ENCODE measurements around the gene TRIM28.

The TRIM28 gene

GRCh38 chr19:58560007-58560887 lies 16.4 kb downstream of the TRIM28 start:
- DNase-seq (ENCODE audit: low read depth in 2 of 2) = no peak

DNA sequence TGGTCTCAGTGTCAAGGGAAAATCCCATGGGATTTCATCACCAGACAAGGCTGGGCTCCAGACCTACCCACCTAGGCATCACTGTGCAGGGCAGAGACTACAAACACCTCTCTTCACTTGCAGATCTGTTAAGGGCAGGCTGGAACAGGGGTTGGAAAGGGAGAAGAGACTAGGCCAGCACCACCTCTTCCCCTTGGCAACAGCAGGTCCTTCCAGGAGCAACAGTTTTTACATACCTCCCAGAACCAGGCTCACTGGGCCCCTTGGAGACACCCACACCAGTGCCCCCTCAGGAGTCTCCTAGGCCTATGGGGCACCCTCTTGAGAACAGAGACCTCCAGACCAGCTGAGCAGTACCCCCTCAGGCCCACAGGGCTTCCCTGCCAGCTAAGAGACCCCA lies 17.1 kb downstream of the TRIM28 start:
- no peak for DNase-seq (ENCODE audit: low read depth in 2 of 2)

DNA sequence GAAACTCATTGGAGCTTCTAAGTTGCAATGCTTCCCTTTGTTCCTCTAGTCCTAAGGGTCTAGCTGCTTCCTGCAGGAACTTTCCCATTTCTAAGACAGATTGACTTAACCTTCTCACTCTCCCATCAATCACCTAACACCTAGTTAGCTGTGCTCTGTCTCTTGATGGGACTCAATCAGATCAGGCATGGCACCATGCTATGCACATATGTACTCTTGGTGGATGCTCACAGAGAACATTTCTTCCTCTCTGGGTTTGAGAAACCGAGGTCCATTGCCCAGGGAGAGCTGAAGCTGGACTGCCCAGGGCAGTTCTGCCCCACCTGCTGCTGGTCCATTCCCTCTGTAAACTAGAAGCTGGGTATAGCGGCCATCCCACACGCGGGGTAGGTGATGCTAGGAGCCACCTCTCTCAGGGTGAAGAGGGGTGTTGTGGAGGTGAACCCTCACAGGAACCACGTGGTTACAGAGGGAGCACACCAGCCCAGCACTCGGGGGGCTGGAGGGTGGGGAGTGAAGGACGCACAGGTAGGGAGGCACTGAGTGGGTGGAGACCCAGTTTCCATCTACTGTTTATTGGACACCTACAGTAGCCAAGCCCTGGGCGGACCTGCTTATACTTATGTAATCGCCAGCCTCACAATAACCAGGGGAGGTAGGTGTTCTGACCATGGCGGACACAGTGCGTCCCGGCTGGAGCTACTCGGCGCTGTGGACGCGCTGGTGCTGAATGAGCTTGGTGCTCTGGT lies 17.7 kb downstream of the TRIM28 start:
- no peak for DNase-seq (ENCODE audit: low read depth in 2 of 2)

DNA sequence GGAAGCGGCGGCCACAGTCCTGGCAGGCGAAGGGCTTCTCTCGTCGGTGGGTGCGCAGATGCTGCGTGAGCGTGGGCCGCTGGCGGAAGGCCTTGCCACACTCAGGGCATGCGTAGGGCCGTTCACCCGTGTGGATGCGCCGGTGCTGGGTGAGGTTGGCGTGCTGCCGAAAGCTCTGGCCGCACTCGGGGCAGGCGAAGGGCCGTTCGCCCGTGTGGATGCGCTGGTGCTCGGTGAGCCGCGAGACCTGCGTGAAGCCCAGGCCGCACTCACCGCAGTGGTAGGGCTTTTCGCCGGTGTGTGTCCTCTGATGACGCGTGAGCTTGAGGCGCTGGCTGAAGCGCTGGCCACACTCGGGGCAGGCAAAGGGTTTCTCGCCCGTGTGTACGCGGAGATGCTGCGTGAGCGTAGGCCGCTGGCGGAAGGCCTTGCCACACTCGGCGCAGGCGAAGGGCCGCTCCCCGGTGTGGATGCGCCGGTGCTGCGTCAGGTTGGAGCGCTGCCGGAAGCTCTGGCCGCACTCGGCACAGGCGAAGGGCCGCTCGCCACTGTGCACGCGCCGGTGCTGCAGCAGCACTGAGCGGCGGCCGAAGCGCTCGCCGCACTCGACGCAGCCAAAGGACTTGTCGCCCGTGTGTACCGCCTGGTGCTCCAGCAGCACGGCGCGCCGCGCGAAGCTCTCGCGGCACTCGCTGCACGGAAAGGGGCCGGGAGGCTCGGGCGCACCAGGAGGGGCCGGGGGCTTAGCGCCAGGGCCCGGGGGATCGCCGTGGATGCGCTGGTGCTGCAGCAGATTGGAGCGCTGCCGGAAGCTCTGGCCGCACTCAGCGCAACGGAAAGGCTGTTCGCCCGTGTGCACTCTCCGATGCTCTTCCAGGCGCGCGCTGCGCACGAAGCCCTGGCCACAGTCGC lies 18.5 kb downstream of the TRIM28 start:
- DNase-seq (ENCODE audit: low read depth in 2 of 2) = no peak

DNA sequence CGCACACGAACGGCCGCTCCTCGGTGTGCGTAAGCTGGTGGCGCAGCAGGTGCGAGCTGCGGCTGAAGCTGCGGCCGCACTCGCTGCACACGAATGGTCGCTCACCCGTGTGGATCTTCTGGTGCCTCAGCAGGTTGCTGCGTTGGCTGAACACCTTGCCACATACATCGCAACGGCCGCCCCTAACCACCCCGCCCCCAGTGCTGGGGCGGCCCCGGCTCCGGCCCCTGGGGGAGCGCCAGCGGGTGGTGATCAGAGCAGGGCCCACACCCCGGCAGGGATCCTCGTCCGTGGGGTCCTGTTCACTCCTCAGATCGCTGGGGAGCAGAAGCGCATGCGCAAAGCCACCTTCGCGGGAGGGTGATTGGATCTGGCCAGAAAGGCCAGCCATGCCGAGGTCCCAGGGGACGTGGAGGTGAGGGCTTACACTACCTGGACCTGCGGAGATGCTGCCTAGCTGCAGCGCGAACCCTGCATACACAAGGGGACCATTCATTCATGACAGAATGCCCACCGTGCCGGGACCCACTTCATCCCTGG lies 19.2 kb downstream of the TRIM28 start:
- DNase-seq (ENCODE audit: low read depth in 2 of 2) = no peak

GRCh38 chr19:58563823-58564222 lies 20.0 kb downstream of the TRIM28 start:
- DNase-seq (ENCODE audit: low read depth in 2 of 2) = no peak

GRCh38 chr19:58566989-58567388 lies 23.1 kb downstream of the TRIM28 start:
- no peak for DNase-seq (ENCODE audit: low read depth in 2 of 2)

GRCh38 chr19:58568453-58569130 lies 24.7 kb downstream of the TRIM28 start:
- no peak for DNase-seq (ENCODE audit: low read depth in 2 of 2)

DNA sequence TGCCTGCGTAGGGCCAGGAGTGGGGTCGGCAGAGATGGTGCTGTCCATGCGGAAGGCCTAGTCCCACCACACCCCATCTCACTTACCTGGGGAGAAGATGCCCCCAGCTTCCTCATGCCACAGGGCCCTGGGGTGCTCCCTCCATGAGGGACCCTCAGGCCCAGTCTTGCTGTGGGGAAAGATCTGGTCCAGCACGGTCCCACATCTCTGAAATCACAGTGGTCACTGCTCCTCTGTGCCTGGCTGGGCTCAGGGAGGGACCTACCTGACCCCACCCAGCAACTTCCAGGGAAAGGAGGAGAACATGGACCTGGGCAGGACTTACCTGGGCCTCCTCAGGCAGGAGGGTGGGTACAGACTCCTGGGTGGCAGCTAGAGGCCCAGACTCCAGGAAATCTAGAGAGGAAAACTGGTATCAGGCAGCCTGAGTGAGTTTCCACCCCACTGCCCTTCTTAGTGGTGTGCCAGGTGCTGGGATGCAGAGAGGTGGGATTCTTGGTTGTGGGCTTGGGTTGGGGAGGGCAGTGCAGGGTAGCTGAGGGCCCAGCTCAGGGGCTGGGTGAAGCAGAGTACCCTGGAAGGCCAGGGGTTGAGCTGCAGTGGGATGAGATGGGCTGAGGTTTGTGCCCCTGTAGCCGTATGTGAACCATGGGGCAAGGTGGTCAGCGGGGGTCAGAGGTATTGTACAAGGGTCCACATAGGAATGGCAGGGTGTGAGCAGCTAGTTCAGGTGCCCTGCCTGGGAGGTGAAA lies 25.5 kb downstream of the TRIM28 start:
- DNase-seq (ENCODE audit: low read depth in 2 of 2) = no peak

DNA sequence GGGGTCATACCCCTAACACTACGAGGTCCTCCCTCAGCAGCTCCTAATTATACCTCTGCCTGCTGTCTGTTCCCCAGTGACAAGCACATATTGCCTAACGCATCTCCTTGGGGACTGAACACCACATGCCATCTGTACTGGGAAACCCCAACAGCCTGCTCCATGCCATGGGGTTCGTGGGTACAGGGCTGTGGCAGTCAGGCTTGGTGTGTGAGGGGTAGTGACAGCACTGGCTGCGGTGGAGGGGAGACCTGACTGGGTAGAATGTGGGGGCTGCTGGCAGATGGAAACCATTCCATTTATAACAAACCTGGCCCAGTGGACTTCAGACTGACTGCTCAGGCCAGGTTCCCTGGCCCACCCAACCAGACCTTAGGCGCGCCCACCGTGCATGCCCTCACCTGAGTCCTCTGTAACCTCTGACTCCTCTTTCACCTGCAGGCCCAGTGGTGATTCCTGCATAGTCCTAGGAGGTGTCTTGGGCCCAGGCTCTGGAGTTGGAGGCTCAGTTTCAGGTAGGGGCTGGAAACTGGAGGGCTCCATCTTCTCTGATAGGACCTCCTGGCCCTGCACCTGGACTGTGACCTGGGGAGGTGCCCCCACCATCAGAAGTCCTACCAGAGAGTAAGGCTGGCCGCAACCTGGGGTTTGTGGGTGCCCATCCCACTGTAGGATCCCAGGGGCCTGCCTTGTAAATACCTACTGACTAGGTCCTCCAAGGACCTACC lies 26.2 kb downstream of the TRIM28 start:
- DNase-seq (ENCODE audit: low read depth in 2 of 2) = no peak

- no peak for DNase-seq (ENCODE audit: low read depth in 2 of 2)
Measured at GRCh38 chr19:58570770-58571574, 27.1 kb downstream of the TRIM28 start.

DNA sequence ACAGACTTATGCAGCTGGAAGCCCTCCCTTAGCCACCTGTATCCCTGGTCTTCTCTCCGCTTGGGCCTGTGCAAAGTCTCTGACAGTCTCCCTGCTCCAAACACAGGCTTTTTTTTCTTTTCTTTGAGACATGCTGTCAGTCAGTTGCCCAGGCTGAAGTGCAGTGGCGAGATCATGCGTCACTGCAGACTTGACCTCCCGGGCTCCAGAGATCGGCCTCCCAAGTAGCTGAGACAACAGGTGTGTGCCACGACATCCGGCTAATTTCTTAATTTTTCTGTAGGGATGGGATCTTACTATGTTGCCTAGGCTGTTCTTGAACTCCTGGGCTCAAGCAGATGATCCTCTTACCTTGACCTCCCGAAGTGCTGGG lies 27.7 kb downstream of the TRIM28 start:
- no peak for DNase-seq (ENCODE audit: low read depth in 2 of 2)

DNA sequence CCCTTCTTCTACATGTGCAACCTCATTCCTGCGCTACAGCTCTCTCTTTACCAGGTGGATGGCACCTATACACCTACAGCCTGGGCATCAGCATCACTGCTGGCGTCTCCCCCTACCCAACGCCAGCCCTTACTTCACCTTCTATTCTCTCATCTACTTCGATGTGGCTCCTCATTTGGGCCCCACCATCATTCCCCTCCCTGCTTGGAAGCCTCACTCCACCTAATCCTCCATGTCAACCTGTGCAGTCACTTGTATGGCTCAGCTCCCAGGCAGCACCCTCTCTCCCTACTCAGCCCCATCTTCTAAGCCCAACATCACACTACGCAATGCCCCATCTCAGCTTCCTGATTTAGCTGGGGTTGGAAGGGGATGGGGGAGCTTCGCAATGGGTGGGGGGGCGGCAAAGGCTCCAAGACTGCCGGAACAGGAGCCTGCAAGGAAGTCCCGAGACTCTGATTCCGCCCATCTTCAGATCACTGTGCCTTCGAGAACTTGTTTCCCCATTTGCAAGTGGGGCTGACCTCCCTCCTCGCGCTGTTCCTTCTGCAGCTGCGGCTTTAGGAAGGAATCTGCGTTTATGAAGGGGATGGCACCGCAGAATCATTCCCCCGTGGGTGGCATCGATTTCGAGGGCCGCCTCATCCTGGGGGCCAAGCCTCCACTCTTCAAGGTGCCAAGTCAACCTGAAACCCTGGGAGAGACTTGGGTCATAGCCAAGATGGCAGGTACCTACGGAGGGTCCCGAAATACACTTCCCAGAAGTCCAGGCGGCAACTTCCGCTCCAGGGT lies 28.4 kb downstream of the TRIM28 start:
- DNase-seq (ENCODE audit: low read depth in 2 of 2) = no peak

DNA sequence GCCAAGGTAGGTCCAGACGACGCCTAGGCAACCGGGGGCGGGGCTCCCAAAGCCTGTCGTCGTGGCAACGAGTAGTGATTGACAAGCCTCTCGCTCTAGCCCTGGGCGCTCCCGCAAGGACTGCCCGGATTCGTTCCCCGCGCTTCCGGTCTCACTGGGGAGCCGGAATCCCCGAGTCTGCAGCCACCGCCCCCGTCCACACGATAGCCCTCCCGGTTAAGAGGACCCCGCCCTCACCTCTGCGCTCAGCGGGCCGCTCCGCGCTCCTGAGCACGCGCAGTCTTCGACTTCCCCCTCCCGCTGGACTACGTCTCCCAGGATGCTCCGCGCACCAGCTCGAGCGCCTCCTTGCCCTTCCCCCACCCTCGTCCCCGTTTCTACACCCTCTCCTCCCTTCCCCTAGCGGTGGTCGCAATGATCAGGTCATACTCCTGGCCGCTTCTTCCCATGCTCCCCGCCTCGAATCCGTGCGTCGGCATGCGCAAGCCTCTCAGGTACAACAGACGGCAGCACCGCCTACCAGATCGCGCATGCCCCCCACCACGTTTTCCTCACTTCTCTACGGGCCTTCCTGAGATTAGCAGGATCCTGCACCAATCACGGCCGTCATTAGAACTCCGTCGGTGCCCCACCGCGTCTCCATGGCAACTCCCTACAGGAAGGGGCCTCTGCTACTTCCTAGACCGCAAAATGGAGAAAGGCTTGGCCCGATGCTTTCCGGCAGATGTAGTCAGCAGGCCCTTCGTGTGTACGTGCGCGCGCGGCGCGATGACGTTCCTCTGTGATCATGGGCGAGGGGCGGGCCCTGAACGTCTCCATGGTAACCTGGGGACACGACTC lies 29.2 kb downstream of the TRIM28 start, which contains the start of gene MZF1:
Gene MZF1, minus strand, starts transcription at position 518 of the 840 bp plus-strand sequence. CDS start 1,946 bp downstream, outside the sequence.
- DNase-seq (ENCODE audit: low read depth in 2 of 2) = peak; percentile 98 to 99

GRCh38 chr19:58573658-58574164 lies 29.8 kb downstream of the TRIM28 start:
- no peak for DNase-seq (ENCODE audit: low read depth in 2 of 2)

GRCh38 chr19:58575183-58576041 lies 31.5 kb downstream of the TRIM28 start:
- peak; percentile 63 to 78 for DNase-seq (ENCODE audit: low read depth in 2 of 2)

Data from stimulated activated CD4-positive, alpha-beta T cell treated with anti-CD3 and anti-CD28 coated beads, Interleukin-12 subunit alpha, Interleukin-12 subunit beta, amount 100 ng/mL, for 24 hours (primary cell).